PC-3 (cell line): ENCODE results near the gene C1QB.

Experiments
- EZH2 ChIP-seq: fragments of 300-600 bp; sonication (generic); IDR thresholded peaks from one replicate; pipeline ENCODE4 v1.6.1; 2017; ENCODE audit warnings: antibody characterized with exemption, mild to moderate bottlenecking, low read length; ENCODE audit not compliant: unreplicated experiment
- TF ChIP-seq, protein P1 (sequence below): fragments of 300-600 bp; sonication (generic); conservative IDR thresholded peaks from 2 replicates; pipeline ENCODE4 v1.5.1; 2017; ENCODE audit warnings: antibody characterized with exemption, low read depth, mild to moderate bottlenecking, low read length

DNA sequence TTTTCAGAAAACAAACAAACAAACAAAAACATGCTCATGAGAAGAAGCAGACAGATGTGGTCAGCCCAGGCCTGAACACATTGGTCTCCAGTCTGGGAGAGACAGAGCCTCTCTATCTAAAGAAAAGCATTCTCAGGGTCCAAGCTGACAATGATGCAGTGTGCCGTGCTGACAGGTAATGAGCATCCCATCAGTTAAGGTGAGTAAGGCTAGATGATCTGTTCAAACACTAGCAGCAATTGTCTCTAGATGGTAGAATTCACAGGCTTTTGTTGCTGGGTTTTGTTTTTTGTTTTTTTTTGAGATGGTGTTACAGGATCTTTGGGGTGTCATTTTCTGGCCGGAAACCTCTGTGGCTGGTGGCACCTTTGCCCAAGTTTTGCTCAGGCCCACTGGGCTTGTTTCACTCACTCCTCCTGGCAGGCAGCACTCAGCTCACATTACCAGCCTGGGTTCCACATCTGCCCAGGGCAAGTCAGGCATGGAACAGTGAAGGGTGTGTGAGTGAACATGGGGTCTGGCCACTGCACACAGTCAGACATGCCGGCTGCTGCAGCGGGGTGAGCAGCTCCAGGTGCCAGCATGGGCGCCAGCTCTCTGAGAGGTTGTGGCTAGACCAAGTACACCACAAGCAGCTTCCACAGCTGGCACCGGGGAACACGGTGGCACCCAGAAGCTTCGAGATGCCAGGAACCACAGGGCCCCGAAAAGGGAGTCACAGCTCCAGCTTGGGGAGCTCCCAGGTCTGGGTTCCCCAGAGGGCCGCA lies 19.2 kb upstream of the C1QB start:
- TF ChIP-seq, protein P1, sequence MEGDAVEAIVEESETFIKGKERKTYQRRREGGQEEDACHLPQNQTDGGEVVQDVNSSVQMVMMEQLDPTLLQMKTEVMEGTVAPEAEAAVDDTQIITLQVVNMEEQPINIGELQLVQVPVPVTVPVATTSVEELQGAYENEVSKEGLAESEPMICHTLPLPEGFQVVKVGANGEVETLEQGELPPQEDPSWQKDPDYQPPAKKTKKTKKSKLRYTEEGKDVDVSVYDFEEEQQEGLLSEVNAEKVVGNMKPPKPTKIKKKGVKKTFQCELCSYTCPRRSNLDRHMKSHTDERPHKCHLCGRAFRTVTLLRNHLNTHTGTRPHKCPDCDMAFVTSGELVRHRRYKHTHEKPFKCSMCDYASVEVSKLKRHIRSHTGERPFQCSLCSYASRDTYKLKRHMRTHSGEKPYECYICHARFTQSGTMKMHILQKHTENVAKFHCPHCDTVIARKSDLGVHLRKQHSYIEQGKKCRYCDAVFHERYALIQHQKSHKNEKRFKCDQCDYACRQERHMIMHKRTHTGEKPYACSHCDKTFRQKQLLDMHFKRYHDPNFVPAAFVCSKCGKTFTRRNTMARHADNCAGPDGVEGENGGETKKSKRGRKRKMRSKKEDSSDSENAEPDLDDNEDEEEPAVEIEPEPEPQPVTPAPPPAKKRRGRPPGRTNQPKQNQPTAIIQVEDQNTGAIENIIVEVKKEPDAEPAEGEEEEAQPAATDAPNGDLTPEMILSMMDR, result no peak
- TF ChIP-seq EZH2, result no peak
